ENCODE data around the gene PGK2.

PGK2 gene

DNA sequence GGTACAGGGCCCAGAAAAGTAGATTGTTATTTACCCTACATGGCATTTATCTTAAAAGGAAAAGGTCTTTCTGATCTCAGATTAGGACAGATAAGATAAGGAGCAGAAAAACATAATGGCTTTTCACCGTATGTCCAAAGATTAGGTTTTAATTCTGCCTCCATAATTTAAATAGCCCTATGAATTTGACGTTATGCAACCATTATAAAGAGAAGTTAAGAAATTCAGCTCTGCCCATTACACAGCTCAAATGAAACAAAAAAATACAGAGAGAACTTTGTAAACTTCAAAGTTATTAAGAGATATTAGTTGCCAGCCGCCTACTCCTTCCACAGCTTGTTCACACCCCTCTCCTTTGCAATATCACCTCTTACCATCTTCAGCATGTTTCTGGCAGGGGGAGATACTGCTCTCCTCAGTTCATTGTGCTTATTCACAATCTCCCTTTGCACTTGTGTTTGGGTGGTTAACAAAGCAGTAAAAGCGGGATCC lies 51.0 kb downstream of the PGK2 start:
- no peak for DNase-seq (ENCODE audit: low read depth in 2 of 2)

All from stimulated activated CD4-positive, alpha-beta T cell treated with anti-CD3 and anti-CD28 coated beads, Interleukin-15, amount 100 ng/mL, for 48 hours (primary cell).